ENCODE measurements around the gene DTNBP1.

The DTNBP1 gene

DNA sequence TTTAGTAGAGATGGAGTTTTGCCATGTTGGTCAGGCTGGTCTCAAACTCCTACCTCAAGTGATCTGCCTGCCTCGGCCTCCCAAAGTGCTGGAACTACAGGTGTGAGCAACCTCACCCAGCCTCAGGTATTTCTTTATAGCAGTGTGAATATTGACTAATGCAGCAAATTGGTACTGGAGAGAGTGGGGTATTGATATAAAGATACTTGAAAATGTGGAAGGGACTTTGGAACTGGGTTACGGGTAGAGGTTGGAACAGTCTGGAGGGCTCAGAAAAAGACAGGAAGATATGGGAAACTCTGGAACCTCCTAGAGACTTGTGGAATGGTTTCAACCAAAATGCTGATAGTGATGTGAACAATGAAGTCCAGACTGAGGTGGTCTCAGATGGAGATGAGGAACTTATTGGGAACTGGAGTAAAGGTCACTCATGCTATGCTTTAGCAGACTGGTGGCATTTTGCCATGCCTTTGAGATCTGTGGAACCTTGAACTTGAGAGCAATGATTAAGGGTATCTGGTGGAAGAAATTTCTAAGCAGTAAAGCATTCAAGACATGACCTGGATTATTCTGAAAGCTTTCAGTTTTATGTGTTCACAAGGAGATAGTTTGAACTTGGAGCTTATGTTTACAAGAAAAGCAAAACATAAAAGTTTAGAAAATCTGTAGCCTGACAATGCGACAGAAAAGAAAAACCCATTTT, 127.2 kb downstream of the DTNBP1 start:
- Histone ChIP-seq H3K36me3 (ENCODE audit: control insufficient read depth, low read length) (no peaks in the 10 kb centered on the region; the same call in 1 of the 2 replicates), H3K4me1 (ENCODE audit: control insufficient read depth, low read length) (no peaks in the 10 kb centered on the region), H4K20me1 (ENCODE audit: control insufficient read depth, insufficient read depth, low read depth, low read length) (no peaks in the 10 kb centered on the region), H3K4me2 (ENCODE audit: low read length) (no peak overlapping the region), H3K27me3 (ENCODE audit: control insufficient read depth, low read length) (no peaks in the 10 kb centered on the region), H3K4me3 (ENCODE audit: low read length) (no peak overlapping the region), H3K9me2 (replicated peaks; ENCODE audit: control insufficient read depth, low read length) (no peaks in the 10 kb centered on the region), H3K79me2 (ENCODE audit: control insufficient read depth, low read length) (no peaks in the 10 kb centered on the region; the same call in 1 of the 2 replicates), H3K9me3 (ENCODE audit: control insufficient read depth, insufficient read depth, low read length) (no peaks in the 10 kb centered on the region), H3F3A (ENCODE audit: control insufficient read depth, insufficient read depth) (no peaks in the 10 kb centered on the region), H3K27ac (ENCODE audit: low read depth, low read length) (no peak overlapping the region)
- TF ChIP-seq EZH2phosphoT487 (IDR thresholded peaks at IDR 0.05; ENCODE audit: borderline replicate concordance, low read length) = no peak
- TF ChIP-seq, protein P1, sequence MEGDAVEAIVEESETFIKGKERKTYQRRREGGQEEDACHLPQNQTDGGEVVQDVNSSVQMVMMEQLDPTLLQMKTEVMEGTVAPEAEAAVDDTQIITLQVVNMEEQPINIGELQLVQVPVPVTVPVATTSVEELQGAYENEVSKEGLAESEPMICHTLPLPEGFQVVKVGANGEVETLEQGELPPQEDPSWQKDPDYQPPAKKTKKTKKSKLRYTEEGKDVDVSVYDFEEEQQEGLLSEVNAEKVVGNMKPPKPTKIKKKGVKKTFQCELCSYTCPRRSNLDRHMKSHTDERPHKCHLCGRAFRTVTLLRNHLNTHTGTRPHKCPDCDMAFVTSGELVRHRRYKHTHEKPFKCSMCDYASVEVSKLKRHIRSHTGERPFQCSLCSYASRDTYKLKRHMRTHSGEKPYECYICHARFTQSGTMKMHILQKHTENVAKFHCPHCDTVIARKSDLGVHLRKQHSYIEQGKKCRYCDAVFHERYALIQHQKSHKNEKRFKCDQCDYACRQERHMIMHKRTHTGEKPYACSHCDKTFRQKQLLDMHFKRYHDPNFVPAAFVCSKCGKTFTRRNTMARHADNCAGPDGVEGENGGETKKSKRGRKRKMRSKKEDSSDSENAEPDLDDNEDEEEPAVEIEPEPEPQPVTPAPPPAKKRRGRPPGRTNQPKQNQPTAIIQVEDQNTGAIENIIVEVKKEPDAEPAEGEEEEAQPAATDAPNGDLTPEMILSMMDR (IDR thresholded peaks at IDR 0.05; ENCODE audit: low read depth, low read length, poor library complexity, severe bottlenecking) = no peak

DNA sequence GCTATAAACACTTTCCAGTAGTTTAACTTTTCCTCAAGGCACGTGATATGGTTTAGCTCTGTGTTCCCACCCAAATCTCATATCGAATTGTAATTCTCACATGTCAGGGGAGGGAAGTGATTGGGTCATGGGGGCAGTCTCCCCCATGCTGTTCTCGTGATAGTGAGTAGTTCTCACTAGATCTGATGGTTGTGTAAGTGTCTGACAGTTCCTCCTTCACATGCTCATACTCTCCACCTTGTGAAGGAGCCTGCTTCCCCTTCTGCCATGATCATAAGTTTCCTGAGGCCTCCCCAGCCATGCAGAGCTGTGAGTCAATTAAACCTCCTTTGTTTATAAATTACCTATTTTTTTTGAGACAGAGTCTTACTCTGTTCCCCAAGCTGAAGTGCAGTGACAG, 127.9 kb downstream of the DTNBP1 start:
- H3K27me3 ChIP-seq (ENCODE audit: control insufficient read depth, low read length) = no peaks in the 10 kb centered on the region
- no peaks in the 10 kb centered on the region for H3K9me3 ChIP-seq (ENCODE audit: control insufficient read depth, insufficient read depth, low read length)
- H3K4me3 ChIP-seq (ENCODE audit: low read length) = no peak overlapping the region
- H3K9me2 ChIP-seq (replicated peaks; ENCODE audit: control insufficient read depth, low read length) = no peaks in the 10 kb centered on the region
- H4K20me1 ChIP-seq (ENCODE audit: control insufficient read depth, insufficient read depth, low read depth, low read length) = no peaks in the 10 kb centered on the region
- peaks cover 4% of the 10 kb centered on the region; the same call in 1 of the 2 replicates for H3K36me3 ChIP-seq (ENCODE audit: control insufficient read depth, low read length)
- H3K27ac ChIP-seq (ENCODE audit: low read depth, low read length) = no peak overlapping the region
- no peak overlapping the region for H3K4me2 ChIP-seq (ENCODE audit: low read length)
- no peaks in the 10 kb centered on the region; the same call in 1 of the 2 replicates for H3K79me2 ChIP-seq (ENCODE audit: control insufficient read depth, low read length)
- TF ChIP-seq EZH2phosphoT487 (IDR thresholded peaks at IDR 0.05; ENCODE audit: borderline replicate concordance, low read length) = no peak
- TF ChIP-seq, protein P1 (IDR thresholded peaks at IDR 0.05; ENCODE audit: low read depth, low read length, poor library complexity, severe bottlenecking) = no peak
- no peaks in the 10 kb centered on the region for H3K4me1 ChIP-seq (ENCODE audit: control insufficient read depth, low read length)
- H3F3A ChIP-seq (ENCODE audit: control insufficient read depth, insufficient read depth) = no peaks in the 10 kb centered on the region

DNA sequence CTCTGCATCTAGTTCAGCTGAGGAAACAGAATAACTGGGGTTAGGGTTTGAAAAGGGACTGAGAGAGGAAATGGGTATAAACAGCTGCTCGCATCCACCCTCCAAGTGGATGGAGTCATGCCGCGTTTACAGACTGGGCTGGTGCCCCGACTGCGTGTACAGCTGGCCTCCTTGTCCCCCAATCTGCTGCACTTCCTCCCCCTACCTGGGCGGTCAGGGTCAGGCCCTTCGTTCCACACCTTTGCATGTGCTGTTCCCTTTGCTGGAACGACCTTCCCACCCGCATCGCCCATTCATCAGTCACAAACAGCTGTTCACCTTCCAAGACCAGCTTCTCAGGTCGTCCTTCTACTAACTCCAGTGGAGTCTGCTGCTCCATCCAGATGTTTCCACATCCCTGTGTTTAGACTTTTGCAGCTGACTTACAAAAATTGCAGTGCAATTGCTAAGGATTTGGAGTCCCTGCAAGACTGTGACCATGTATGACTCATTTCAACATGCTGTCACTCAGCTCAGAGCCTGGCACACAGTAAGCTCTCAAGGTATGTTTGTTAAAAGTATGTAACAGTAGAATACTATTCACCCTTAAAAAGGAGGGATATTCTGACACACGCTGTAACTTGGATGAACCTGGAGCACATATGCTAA, 129.3 kb downstream of the DTNBP1 start:
- H3K9me3 ChIP-seq (ENCODE audit: control insufficient read depth, insufficient read depth, low read length) = no peaks in the 10 kb centered on the region
- no peak overlapping the region for H3K4me2 ChIP-seq (ENCODE audit: low read length)
- H3K9me2 ChIP-seq (replicated peaks; ENCODE audit: control insufficient read depth, low read length) = no peaks in the 10 kb centered on the region
- no peak for TF ChIP-seq EZH2phosphoT487 (IDR thresholded peaks at IDR 0.05; ENCODE audit: borderline replicate concordance, low read length)
- TF ChIP-seq, protein P1 (IDR thresholded peaks at IDR 0.05; ENCODE audit: low read depth, low read length, poor library complexity, severe bottlenecking) = no peak
- no peak overlapping the region for H3K4me3 ChIP-seq (ENCODE audit: low read length)
- H3K27ac ChIP-seq (ENCODE audit: low read depth, low read length) = no peak overlapping the region
- H3K36me3 ChIP-seq (ENCODE audit: control insufficient read depth, low read length) = peaks cover 4% of the 10 kb centered on the region; the same call in 1 of the 2 replicates
- H3K4me1 ChIP-seq (ENCODE audit: control insufficient read depth, low read length) = no peaks in the 10 kb centered on the region
- no peaks in the 10 kb centered on the region for H4K20me1 ChIP-seq (ENCODE audit: control insufficient read depth, insufficient read depth, low read depth, low read length)
- no peaks in the 10 kb centered on the region for H3F3A ChIP-seq (ENCODE audit: control insufficient read depth, insufficient read depth)
- no peaks in the 10 kb centered on the region for H3K27me3 ChIP-seq (ENCODE audit: control insufficient read depth, low read length)
- H3K79me2 ChIP-seq (ENCODE audit: control insufficient read depth, low read length) = no peaks in the 10 kb centered on the region; the same call in 1 of the 2 replicates
